A549 (cell line): ENCODE data around the gene SIGLEC7.

Experiments
- GATA3 ChIP-seq: IDR thresholded peaks from 2 replicates; pipeline ENCODE4 v1.6.1; 2012; ENCODE audit warnings: borderline replicate concordance
- HEYL ChIP-seq: fragments of 250-450 bp; sonication (Bioruptor Pico); IDR thresholded peaks from 2 replicates; pipeline ENCODE4 v1.8.0; 2021; ENCODE audit warnings: mild to moderate bottlenecking, moderate library complexity
- JUN ChIP-seq, 2 experiments: fragments of >200 bp; sonication (Bioruptor Twin); formaldehyde crosslinking; IDR thresholded peaks; 2 replicates in 1 of 2; 3 replicates in 1 of 2; pipeline ENCODE4 v1.6.1; 2016 to 2017
- KDM1A ChIP-seq: fragments of 200-600 bp; sonication (generic); IDR thresholded peaks from 2 replicates; pipeline ENCODE4 v1.6.1; 2016; ENCODE audit warnings: low read depth, mild to moderate bottlenecking
- MAZ ChIP-seq: fragments of 150-350 bp; IDR thresholded peaks from 2 replicates; pipeline ENCODE4 v1.6.1; 2014; ENCODE audit warnings: antibody characterized with exemption, low read depth, low read length, borderline replicate concordance
- NFE2L2 ChIP-seq: fragments of 150-350 bp; conservative IDR thresholded peaks from 2 replicates; pipeline ENCODE4 v1.6.1; 2014; ENCODE audit warnings: low read length
- POLR2A ChIP-seq: IDR thresholded peaks from 2 replicates; pipeline ENCODE4 v1.6.1; 2012; ENCODE audit warnings: mild to moderate bottlenecking, low read length
- RNF2 ChIP-seq: fragments of 200-600 bp; sonication (generic); IDR thresholded peaks from 2 replicates; pipeline ENCODE4 v1.6.1; 2016; ENCODE audit warnings: low read depth, mild to moderate bottlenecking, antibody characterized with exemption, moderate library complexity, borderline replicate concordance
- TF ChIP-seq, protein P1 (sequence below): fragments of >200 bp; sonication (Bioruptor Twin); formaldehyde crosslinking; IDR thresholded peaks from 3 replicates; pipeline ENCODE4 v1.5.1; 2016
- TF ChIP-seq, protein P2 (sequence below): fragments of 150-350 bp; IDR thresholded peaks from 2 replicates; pipeline ENCODE4 v1.6.1; 2014; ENCODE audit warnings: low read depth, mild to moderate bottlenecking, low read length

DNA sequence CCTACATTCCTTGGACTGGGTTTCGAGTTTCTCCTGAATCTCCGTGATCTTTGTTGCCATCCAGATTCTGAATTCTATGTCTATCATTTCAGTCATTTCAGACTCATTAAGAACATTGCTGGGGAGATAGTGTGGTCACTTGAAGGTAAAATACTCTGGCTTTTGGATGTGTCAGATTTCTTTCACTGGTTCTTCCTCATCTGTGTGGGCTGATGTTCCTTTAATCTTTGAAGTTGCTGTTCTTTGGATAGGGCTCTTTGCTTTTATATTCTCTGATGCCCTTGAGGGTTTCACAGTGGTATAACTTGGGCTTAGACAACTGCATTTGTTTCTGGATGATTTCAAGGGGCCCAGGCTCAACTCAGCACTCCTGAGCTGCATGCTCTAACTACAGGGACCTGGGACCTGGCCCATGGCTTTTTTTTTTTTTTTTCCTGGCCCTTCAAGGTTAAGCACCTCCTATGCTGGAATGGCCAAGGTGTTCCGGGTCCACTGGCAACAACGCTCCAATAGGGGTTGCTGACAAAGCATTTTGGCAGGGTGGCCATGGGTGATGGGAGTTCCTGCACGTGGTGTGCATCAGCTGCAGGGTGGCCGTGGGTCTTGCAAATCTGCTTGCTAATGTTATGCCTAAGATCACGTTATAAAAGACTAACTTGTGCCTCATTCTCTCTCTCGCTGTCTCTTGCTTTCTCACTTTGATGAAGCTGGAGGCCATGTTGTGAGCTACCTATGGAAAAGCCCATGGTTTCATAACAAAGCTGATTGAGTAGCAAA, 5.9 kb upstream of the SIGLEC7 start:
- TF ChIP-seq, protein P1, sequence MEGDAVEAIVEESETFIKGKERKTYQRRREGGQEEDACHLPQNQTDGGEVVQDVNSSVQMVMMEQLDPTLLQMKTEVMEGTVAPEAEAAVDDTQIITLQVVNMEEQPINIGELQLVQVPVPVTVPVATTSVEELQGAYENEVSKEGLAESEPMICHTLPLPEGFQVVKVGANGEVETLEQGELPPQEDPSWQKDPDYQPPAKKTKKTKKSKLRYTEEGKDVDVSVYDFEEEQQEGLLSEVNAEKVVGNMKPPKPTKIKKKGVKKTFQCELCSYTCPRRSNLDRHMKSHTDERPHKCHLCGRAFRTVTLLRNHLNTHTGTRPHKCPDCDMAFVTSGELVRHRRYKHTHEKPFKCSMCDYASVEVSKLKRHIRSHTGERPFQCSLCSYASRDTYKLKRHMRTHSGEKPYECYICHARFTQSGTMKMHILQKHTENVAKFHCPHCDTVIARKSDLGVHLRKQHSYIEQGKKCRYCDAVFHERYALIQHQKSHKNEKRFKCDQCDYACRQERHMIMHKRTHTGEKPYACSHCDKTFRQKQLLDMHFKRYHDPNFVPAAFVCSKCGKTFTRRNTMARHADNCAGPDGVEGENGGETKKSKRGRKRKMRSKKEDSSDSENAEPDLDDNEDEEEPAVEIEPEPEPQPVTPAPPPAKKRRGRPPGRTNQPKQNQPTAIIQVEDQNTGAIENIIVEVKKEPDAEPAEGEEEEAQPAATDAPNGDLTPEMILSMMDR = no peak
- TF ChIP-seq RNF2 (no peak), GATA3 (no peak), POLR2A (no peak), NFE2L2 (no peak), HEYL (no peak), JUN (IDR thresholded peaks at IDR 0.05) (no peak), KDM1A (no peak), MAZ (no peak)
- TF ChIP-seq, protein P2, sequence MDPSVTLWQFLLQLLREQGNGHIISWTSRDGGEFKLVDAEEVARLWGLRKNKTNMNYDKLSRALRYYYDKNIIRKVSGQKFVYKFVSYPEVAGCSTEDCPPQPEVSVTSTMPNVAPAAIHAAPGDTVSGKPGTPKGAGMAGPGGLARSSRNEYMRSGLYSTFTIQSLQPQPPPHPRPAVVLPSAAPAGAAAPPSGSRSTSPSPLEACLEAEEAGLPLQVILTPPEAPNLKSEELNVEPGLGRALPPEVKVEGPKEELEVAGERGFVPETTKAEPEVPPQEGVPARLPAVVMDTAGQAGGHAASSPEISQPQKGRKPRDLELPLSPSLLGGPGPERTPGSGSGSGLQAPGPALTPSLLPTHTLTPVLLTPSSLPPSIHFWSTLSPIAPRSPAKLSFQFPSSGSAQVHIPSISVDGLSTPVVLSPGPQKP = no peak
